GM18907 (cell line): ENCODE data around the gene ANKUB1.

Source experiments
- ATAC-seq: cut with Tn5 transposase; IDR thresholded peaks from one replicate; pipeline ENCODE4 v1.9.1; 2021; ENCODE audit warnings: mild to moderate bottlenecking, moderate library complexity; ENCODE audit not compliant: unreplicated experiment

ANKUB1 gene

DNA sequence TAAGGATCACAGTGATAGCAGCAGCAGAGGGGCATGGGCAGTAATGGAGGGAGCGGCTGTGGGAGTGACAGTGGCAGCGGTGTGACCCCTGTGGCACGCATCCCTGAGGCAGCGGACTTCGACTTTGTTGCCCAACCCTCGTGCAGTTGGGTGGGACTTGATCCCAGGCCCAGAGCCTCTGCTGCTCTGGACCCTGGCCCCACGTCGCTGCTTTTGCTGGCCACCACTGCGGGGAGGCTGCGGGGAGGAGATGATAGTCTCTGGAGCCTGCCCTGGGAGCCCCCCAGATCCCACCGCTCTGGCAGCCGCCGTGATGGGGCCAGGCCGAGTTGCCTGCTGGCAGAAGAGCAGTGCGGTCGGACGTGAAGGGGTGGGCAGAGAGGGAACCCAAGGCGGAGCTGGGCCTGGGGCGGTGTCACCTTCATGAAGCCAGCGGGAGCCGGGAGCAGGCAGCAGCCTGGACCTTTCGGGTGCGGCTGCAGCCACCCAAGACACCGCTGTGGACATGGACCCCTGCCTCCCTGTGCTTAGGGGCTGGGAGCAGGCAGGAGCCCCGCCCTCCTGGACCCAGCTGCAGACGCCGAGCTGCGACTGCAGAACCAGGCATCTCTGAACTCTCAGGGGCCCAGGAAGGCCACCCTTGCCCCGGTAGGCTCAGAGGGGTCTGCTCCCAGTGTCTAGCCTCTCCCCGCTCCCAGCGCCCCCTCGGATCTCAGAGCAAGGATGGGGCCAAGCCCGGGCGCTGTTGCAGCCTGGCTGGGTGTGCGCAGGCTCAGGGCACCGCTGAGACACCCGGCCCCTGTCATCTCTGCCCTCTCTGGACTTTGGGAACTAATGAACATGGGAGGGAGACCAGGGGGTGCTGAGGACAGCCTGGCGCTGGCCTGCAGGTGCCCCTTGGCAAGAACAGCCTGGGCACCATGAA, 78.4 kb downstream of the ANKUB1 start:
- ATAC-seq, result no peak
